Endothelial cell of umbilical vein (primary cell): Measurements from ENCODE around the gene TAS1R3.

ENCODE experiments used
- EZH2 ChIP-seq: IDR thresholded peaks from 2 replicates; pipeline ENCODE4 v1.6.1; 2012; ENCODE audit warnings: borderline replicate concordance, low read depth, mild to moderate bottlenecking, moderate library complexity, low read length, inconsistent platforms; ENCODE audit not compliant: severe bottlenecking
- GATA2 ChIP-seq: IDR thresholded peaks from 2 replicates; pipeline ENCODE4 v1.7.0; 2011; ENCODE audit warnings: low read depth, mild to moderate bottlenecking, moderate library complexity, mixed read lengths, low read length; ENCODE audit not compliant: insufficient read length, insufficient read depth
- JUN ChIP-seq: IDR thresholded peaks from 2 replicates; pipeline ENCODE4 v1.6.1; 2011; ENCODE audit warnings: borderline replicate concordance, low read depth; ENCODE audit not compliant: insufficient read length, insufficient read depth
- MYC ChIP-seq: IDR thresholded peaks from one replicate; pipeline ENCODE4 v1.6.1; 2011; ENCODE audit warnings: mild to moderate bottlenecking, low read depth, low read length
- POLR2A ChIP-seq: IDR thresholded peaks from 2 replicates; pipeline ENCODE4 v1.6.1; 2012; ENCODE audit warnings: low read depth, mild to moderate bottlenecking, control low read depth, low read length
- POLR2AphosphoS5 ChIP-seq: IDR thresholded peaks from 2 replicates; pipeline ENCODE4 v1.6.1; 2012; ENCODE audit warnings: low read depth, mild to moderate bottlenecking, control low read depth, low read length, moderate library complexity; ENCODE audit not compliant: insufficient read depth
- TF ChIP-seq, protein P1 (sequence below), 2 donors: IDR thresholded peaks; 1 replicate in 1 of 2; 2 replicates in 1 of 2; pipeline ENCODE4 v1.5.1; 2011; ENCODE audit warnings: low read length in 2 of 2, mild to moderate bottlenecking in 2 of 2, moderate library complexity in 2 of 2, control low read depth in 1 of 2, inconsistent platforms in 1 of 2, low read depth in 1 of 2; ENCODE audit not compliant: insufficient read depth in 1 of 2; ENCODE audit errors: extremely low read depth in 1 of 2
- TF ChIP-seq, protein P2 (sequence below): IDR thresholded peaks from 2 replicates; pipeline ENCODE4 v1.6.1; 2011; ENCODE audit not compliant: insufficient read depth, insufficient read length

DNA sequence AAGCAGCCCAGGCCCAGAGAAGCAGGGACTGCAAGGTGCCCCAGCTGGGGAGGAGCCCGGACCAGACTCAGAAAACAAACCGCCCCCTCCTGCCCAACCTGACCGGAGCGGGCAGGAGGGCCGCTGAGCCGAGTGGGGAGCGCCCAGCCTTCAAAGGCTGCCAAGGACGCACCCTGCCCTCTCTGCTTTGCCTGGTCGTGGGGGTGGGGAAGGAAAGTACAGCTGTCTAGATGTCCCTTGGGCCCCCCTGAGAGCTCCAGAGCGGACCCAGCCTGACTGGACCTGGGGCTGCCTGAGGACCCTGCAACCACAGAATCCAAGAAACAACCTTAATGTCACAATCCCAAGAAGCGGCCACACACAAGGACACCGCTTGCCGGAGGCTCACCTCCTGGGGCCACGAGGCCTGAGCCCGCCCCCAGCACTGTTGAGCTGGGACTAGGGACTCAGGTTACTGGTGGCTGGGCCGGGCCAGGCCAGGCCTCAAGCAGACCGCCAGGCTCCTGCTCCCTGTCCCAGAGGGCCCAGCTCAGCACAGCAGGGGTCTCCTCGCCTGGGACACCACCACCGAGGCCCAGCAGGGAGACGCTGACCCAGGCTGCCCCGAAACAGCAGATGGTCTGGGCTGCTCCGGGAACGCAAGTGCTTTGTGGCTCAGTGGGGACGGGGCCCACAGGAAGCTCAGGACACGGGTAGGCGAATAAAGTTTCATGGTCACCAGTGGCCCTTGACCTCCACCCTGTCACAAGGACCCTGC is 16.8 kb downstream of the TAS1R3 start:
- TF ChIP-seq POLR2A (no peak), EZH2 (no peak), MYC (no peak), POLR2AphosphoS5 (no peak), JUN (no peak), GATA2 (no peak)
- TF ChIP-seq, protein P1, sequence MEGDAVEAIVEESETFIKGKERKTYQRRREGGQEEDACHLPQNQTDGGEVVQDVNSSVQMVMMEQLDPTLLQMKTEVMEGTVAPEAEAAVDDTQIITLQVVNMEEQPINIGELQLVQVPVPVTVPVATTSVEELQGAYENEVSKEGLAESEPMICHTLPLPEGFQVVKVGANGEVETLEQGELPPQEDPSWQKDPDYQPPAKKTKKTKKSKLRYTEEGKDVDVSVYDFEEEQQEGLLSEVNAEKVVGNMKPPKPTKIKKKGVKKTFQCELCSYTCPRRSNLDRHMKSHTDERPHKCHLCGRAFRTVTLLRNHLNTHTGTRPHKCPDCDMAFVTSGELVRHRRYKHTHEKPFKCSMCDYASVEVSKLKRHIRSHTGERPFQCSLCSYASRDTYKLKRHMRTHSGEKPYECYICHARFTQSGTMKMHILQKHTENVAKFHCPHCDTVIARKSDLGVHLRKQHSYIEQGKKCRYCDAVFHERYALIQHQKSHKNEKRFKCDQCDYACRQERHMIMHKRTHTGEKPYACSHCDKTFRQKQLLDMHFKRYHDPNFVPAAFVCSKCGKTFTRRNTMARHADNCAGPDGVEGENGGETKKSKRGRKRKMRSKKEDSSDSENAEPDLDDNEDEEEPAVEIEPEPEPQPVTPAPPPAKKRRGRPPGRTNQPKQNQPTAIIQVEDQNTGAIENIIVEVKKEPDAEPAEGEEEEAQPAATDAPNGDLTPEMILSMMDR (IDR thresholded peaks at IDR 0.05; ENCODE audit: extremely low read depth in 1 of 2, insufficient read depth in 1 of 2, low read depth in 1 of 2, low read length in 2 of 2), result no peak
- TF ChIP-seq, protein P2, sequence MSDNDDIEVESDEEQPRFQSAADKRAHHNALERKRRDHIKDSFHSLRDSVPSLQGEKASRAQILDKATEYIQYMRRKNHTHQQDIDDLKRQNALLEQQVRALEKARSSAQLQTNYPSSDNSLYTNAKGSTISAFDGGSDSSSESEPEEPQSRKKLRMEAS, result no peak
